ENCODE data around the gene SLC35F4. TPM values are rescaled to one million over a fixed set of nuclear protein-coding genes. Genes with fewer than 3 reads are reported as not detected.

The SLC35F4 gene
- total RNA-seq, 1 experiment from 2014 or later, result not detected

DNA sequence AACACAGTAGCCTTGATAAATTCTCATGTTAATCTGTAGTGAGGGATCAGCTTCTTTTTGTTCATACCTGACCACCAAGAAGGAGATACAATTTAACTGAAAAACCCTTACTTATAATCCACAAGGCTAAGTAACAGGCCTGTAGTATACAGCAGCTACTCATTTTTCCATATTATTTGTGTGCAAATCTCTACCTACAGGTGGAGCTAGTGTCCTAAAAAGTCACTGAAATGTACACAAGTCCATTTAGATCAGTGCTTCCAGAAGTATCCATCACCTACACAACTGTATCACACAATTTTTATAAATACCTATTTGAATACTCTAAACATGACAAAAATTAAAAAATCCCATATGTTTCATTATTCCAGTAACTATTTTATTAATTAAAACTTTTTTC lies 173.2 kb downstream of the SLC35F4 start:
- DNase-seq (ENCODE audit: low read depth), result peak; percentile 12
- in situ Hi-C loops (cut with HindIII; ENCODE audit: low pct_unique_long_range_greater_than_20kb, low sequenced_read_pairs), result no loop called here

DNA sequence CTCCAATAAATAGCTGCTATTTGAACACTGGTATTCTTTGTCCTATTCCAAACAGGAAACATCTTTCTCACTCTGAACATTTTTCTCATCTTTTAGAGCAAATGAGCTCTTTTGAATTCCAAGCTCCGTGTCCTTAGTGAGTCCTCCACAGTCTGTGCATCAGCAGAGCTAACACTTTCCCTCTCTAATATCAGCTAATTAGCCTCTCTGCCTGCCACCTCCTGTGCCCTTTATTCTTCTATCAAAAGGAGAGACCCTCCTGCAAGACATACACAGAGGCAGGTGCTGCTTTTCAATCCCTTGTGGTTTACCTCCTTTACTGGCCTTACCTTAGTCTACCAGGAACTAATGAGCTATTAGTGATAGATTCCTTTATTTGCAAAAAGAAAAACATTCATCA lies 178.5 kb downstream of the SLC35F4 start:
- no peak for DNase-seq (ENCODE audit: low read depth)
- in situ Hi-C loops (cut with HindIII; ENCODE audit: low pct_unique_long_range_greater_than_20kb, low sequenced_read_pairs), result no loop called here

DNA sequence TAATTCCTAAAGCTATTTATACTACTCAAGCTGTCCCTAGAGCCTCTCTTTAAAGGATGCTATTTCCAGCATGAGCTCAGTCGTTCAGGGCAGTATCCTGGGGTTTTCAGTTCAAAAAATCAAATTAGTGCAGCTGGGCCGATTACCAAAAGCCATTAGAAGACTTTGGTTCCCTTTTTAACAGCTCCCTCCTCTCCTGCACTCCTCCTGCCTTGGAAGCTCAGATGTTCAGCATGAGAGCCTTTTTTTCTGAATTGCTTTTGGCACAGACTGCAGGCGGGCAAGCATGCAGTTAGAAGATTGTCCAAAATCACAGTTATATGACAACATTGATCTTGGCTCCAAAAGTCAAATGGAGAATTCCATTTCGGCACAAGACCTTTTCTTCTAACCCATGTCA lies 179.6 kb downstream of the SLC35F4 start:
- DNase-seq (ENCODE audit: low read depth), result no peak
- in situ Hi-C loops (cut with HindIII; ENCODE audit: low pct_unique_long_range_greater_than_20kb, low sequenced_read_pairs), result no loop called here

DNA sequence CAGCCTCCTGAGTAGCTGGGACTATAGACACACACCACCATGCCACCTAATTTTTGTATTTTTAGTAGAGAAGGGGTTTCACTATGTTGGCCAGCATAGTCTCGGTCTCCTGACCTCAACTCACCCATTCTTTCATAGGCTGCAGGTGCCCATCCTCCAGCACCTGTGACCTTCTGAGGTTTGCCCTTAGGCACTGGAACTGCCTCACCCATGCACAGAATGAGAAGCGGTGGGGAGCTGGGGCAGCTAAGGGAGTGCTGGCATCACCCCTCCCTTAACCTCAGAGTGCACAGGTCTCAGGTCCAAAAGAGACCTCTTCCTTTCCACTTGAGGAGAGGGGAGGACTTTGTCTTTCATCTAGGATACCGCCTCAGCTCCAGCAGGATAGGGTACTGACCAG lies 194.9 kb downstream of the SLC35F4 start:
- in situ Hi-C loops (cut with HindIII; ENCODE audit: low pct_unique_long_range_greater_than_20kb, low sequenced_read_pairs), result no loop called here
- no peak for DNase-seq (ENCODE audit: low read depth)

DNA sequence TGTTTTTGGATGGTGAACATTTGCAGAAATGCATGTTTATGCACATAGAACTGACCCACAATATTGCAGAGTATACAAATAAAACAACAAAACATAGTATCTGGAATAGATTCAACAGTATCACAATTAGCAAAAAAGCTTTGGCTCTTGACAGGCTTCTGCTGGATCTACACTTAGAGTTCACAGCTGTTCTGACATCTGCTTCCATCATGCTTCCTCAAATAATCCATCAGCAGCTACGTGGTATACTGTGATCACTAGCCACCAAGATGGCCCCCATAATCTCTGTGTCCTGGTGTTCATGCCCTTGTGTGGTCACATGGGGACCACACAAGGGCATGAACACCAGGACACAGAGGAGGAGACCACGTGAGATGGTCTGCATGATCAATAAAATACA lies 205.7 kb downstream of the SLC35F4 start:
- DNase-seq (ENCODE audit: low read depth), result no peak
- in situ Hi-C loops (cut with HindIII; ENCODE audit: low pct_unique_long_range_greater_than_20kb, low sequenced_read_pairs), result no loop called here

DNA sequence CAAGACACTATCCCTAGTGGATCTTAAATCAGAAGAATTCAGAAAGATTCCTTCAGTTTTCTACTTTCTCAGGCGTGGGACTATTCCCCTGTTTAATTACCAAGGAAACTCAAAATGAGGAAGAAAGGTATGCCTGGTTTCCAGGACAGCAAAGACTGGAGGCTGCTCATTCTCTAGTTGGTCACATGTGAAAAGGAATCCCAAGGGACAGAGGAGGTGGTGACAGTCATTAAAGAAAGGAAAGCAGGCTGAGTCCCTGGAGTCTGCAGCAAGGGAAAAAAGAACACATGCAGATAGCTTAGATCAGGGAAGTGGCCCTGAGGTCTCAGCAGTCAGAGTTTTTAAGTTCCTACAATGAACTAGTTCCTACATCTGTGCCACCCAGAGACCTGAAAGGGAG lies 206.8 kb downstream of the SLC35F4 start:
- DNase-seq (ENCODE audit: low read depth), result no peak
- in situ Hi-C loops (cut with HindIII; ENCODE audit: low pct_unique_long_range_greater_than_20kb, low sequenced_read_pairs), result no loop called here

DNA sequence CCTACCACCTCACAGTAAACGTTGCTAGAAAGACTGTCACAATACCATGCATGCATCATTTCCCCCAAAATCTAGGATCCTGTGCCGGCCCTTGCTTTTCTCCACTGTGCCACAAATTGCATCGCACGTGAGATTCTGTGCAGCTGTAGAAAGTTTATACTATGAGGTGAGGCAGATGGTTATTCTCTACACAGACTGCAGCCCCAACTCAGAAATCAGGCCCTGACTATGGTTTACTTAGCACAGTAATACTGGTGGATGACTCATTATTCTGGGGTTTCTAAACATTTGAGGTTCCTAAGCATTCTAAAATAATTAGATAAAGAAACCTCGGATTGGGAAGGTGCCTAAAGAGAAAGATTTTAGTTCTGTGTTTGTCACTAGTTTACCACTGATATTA lies 208.4 kb downstream of the SLC35F4 start:
- in situ Hi-C loops (cut with HindIII; ENCODE audit: low pct_unique_long_range_greater_than_20kb, low sequenced_read_pairs), result no loop called here
- DNase-seq (ENCODE audit: low read depth), result no peak

DNA sequence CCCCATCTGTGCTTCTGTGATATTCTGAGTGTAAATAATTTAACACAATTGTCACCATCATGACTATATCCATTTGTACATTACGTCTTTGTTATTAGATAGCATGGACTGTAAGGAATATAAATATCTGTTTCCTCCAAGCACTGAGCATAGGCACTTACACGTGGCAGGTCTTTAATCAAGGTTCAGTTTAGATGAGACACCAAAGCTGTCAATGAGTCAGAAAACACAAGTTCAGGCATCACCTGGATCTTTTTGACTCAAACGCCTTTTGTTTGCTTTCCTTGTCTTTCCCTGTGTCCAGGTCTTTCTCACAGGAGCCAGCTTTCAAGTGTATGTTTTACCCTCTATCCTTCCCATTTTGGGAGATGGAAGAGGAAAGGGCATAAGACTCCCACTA lies 209.0 kb downstream of the SLC35F4 start:
- DNase-seq (ENCODE audit: low read depth), result no peak
- in situ Hi-C loops (cut with HindIII; ENCODE audit: low pct_unique_long_range_greater_than_20kb, low sequenced_read_pairs), result no loop called here

DNA sequence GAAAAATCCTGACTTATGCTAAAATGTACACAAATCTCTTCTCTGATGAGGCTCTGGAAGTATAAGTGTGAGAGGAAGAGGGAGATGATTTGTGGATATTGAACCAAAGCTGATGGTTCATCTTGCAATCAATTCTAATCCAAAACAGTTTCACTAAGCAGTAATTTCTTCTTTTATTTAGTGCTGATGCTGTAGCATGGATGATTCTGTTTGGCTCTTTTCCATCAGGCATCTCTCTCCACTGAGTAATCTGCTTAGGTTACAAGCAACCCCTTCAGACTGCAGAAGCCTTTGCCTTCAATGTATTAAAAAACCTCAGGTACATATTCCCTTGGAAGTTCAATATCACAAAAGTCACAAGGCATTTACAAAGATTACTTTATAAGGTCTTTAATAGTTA lies 213.1 kb downstream of the SLC35F4 start:
- no peak for DNase-seq (ENCODE audit: low read depth)
- in situ Hi-C loops (cut with HindIII; ENCODE audit: low pct_unique_long_range_greater_than_20kb, low sequenced_read_pairs), result no loop called here

DNA sequence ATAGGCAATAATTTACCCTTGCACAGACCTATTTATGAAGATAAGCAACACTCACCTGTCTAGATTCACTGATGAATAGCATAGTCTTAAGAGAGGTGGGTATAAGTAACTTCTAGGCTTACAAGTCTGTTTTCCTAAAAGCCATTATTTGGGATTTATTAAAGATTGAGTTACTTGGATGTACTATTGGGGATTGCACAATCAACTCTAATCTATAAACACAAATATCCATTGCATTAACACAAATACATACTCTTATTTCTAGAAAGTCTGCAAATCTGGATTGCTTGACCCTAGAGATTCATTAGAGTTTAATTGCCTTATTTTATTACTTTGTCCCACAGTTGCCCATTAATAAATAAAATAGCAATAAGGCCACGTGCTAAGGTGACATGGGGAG lies 224.1 kb downstream of the SLC35F4 start:
- DNase-seq (ENCODE audit: low read depth), result no peak
- in situ Hi-C loops (cut with HindIII; ENCODE audit: low pct_unique_long_range_greater_than_20kb, low sequenced_read_pairs), result no loop called here

DNA sequence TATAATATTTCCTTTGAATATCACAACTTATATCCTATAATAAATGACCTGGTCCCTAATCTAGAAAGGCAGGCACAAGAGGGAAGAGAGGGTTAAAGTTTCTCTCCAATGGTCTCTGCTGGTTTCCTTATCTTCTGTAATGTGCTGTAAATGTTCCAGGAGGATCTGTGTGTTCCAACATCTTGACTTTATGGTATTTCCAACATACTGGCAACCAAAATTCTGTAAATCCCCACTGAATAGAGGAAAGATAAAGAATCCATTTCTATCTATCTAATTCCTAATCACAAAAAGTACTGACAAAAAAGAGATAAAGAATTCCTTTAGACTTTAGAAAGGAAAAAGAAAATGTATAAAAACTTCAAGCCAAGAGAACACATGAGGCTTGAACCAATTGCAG lies 225.9 kb downstream of the SLC35F4 start:
- in situ Hi-C loops (cut with HindIII; ENCODE audit: low pct_unique_long_range_greater_than_20kb, low sequenced_read_pairs), result no loop called here
- no peak for DNase-seq (ENCODE audit: low read depth)

DNA sequence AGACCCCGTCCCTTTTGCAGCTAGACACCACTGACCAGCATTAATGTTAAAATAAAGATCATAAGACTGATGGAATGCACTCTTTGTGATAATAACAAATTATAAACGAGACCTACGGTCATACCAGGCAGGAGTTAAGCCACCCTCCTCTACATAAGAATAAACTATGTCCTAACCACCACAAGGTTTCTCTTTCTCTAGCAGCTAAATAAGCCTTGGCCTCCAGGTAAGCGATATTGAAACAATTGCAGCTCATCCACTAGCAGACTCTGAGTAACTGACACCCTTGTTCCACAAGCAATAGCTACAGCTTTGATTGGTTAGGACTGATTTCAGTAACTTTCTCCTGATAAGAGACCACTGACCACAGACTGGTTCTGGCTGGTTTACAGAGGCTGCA lies 228.0 kb downstream of the SLC35F4 start:
- no peak for DNase-seq (ENCODE audit: low read depth)
- in situ Hi-C loops (cut with HindIII; ENCODE audit: low pct_unique_long_range_greater_than_20kb, low sequenced_read_pairs), result no loop called here

DNA sequence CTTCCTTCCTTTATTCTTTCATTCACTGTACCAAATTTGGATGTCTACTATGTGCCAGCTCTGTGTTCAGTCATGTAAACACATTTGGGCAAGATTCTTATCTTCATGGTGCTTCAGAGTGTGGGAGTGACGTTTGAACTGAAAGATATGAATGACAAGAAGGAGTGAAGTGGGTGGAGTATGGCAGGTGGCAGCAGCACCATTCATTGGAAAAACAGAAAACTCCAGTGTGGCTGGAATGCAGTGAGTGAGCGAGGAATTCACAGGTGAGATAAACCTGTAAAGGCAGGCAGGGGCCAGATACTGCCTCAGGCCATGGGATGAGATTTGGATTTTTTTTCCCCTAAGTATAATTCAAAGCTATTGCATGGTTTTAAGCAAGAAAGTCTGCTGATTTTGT lies 231.6 kb downstream of the SLC35F4 start:
- DNase-seq (ENCODE audit: low read depth), result no peak
- in situ Hi-C loops (cut with HindIII; ENCODE audit: low pct_unique_long_range_greater_than_20kb, low sequenced_read_pairs), result no loop called here

DNA sequence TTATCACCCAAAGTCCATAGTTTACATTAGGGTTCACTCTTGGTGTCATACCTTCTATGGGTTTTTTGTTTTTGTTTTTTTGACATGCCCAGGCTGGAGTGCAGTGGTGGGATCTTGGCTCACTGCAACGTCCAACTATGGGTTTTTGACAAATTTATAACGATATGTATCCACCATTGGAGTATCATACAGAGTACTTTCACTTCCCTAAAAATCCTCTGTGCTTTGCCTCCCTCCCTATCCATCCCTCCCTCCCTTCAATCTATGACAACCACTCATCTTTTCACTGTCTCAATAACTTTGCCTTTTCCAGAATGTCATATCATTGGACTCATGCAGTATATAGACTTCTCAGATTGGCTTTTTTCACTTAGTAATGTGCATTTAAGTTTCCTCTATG lies 233.2 kb downstream of the SLC35F4 start:
- in situ Hi-C loops (cut with HindIII; ENCODE audit: low pct_unique_long_range_greater_than_20kb, low sequenced_read_pairs), result no loop called here
- DNase-seq (ENCODE audit: low read depth), result no peak

DNA sequence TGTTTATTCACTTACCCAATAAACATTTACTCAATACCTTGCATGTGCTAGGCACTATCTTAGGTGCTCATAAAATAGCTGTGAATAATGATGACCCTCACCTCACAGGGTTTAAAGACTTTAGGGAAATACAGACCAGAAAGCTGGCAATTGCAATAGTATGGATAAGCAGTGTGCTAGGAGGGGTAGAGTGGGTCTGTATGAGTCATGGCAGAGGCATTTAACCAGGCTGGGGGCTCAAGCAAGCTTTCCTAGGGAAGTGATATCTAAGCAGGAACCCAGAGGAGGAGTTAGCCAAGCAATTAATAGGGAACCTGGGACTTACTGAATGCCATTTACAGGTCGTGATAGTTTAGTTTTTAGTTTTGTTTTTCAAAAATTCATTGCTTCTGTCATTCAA lies 248.4 kb downstream of the SLC35F4 start:
- in situ Hi-C loops (cut with HindIII; ENCODE audit: low pct_unique_long_range_greater_than_20kb, low sequenced_read_pairs), result no loop called here
- DNase-seq (ENCODE audit: low read depth), result no peak

DNA sequence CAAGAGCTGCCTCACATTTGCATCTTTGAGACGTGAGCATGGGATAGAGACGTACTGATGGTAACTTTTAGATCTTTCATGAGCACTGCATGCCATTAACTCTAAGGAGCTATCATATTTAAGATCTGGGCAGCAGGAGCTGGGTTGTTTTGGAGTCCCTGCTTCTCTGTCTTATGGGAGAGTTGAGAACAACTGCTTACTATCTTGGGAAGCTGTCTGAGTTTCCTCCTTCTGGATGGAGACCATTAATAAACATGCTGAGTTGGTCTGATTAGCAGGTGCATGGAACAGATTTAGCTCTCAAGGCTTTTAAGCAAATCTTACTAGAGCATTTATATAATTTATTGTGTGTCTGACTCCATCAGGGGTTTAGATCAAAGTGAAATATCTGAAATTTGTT lies 252.9 kb downstream of the SLC35F4 start:
- in situ Hi-C loops (cut with HindIII; ENCODE audit: low pct_unique_long_range_greater_than_20kb, low sequenced_read_pairs), result no loop called here
- no peak for DNase-seq (ENCODE audit: low read depth)

DNA sequence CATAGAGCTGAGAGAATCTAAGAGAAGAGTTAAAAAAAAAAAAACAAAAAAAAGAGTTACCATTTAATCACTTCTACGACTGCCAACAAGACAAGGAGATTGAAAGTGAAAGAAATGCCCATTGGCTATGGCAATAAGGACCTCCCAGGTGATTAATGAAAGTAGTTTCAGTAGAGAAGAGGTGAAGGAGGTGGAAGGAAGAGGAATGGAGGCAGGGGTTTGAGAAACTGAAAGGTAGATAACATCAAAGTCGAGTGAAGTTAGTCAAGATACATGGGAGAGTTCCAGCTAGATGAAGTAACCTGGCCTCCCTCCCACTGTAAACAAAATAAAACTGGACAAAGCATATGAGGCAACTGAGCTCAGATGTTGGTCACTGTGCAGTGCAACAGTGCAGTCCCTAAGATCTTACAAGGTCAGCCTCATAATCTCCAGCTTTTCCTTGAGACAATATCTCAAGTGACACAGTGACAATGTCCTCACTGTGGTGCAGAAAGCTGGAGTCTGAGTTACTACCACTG lies 254.3 kb downstream of the SLC35F4 start:
- in situ Hi-C loops (cut with HindIII; ENCODE audit: low pct_unique_long_range_greater_than_20kb, low sequenced_read_pairs), result no loop called here
- DNase-seq (ENCODE audit: low read depth), result no peak

DNA sequence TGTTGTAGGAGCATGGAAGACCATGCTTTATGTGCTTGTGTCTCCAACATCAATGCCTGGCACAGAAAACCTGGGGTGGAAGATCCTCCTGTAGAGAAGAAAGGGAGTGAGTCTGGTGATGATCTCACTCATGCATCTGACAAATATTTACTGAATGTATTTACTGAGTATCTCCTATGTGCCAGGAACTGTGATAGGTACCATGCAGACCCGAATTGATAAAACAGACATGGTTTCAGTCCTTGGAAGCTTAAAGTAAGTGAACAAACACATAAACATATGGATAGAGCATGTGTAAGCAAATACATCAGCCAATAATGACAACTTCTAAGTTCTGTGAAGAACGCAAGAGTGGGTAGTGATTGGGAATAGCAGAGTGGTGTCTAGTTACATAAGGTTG lies 255.3 kb downstream of the SLC35F4 start:
- in situ Hi-C loops (cut with HindIII; ENCODE audit: low pct_unique_long_range_greater_than_20kb, low sequenced_read_pairs), result no loop called here
- DNase-seq (ENCODE audit: low read depth), result no peak

DNA sequence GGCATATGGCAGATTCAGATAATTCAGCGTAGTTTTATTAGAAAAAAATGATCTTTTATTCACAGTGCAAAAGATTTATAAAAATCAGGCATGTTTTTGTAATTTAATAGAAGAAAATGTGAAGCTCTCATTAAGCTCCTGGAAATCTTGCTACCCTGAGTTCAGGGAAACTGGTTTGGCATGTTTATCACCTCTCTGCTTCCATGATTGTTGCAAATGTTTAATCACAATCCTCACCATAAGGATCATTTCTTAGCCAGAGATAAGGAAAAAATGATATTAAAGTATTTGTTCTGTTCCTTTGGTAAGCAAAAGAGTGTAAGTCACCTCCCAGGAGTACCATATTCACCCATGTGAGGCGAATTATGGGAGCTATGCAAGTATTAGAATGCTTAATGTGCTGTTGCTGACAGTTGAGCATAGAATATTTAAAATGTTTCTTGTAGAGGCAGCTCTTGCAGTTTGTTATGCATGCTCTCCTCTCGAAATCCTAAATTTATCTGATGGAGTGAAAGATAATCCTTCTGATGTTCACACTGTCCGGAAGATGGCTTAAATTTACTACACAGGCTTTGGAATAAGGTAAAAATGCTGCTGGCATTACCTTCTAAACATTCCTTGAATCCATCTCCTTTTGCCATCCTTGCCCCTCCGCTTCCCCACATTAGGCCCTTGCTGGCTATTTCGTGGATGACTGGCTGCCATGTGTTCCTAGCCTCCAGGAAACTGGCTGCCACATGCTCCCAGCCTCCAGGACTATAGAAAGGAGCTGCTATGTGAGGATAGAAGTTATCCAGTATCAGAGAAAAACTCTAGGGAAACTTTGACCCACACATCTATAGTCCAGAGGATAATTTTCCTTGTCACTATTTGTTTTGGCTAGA lies 256.5 kb downstream of the SLC35F4 start:
- in situ Hi-C loops (cut with HindIII; ENCODE audit: low pct_unique_long_range_greater_than_20kb, low sequenced_read_pairs), result no loop called here
- no peak for DNase-seq (ENCODE audit: low read depth)

DNA sequence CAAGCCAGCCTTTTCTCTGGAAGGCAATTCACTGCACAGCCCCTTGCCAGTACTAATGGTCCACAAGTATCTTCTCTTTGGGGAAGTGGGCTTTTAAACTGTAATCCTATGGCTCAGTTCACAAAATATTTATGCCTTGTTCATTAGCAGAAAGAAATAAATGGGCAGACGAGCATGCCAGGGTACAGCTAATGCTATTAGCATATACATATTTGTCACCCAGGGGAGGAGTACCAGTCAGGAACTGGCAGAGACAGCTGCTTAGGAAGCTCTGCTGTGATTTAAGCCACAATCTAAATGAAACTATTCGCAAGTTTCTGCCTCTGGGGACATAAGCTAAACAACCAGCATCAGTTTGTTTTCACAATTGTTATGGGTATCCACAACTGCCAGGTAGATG lies 258.8 kb downstream of the SLC35F4 start:
- in situ Hi-C loops (cut with HindIII; ENCODE audit: low pct_unique_long_range_greater_than_20kb, low sequenced_read_pairs), result no loop called here
- no peak for DNase-seq (ENCODE audit: low read depth)

All from Caki2 (cell line).